RCC 7860 (cell line): ENCODE measurements around the gene ARHGAP24.
"Not testable (repeated sequence)": the region's sequence is repeated elsewhere in the genome, so short reads cannot be mapped to it uniquely, and the experiment has no call there.

ENCODE experiments used
- DNase-seq: peaks from one replicate; pipeline ENCODE4 v3.0.0-alpha.2; 2015; ENCODE audit warnings: low spot score
- FAIRE-seq: peaks from 2 replicates; lab custom pipeline; 2012; peaks lifted over from hg19 to GRCh38; lab: Jason Lieb, UNC

Gene ARHGAP24

GRCh38 chr4:85803856-85804255, 328.9 kb downstream of the ARHGAP24 start:
- no peak for FAIRE-seq
- DNase-seq: no peak

- no peak for DNase-seq
- no peak for FAIRE-seq
These were observed 330.9 kb downstream of the ARHGAP24 start for GRCh38 chr4:85805891-85806290.

DNA sequence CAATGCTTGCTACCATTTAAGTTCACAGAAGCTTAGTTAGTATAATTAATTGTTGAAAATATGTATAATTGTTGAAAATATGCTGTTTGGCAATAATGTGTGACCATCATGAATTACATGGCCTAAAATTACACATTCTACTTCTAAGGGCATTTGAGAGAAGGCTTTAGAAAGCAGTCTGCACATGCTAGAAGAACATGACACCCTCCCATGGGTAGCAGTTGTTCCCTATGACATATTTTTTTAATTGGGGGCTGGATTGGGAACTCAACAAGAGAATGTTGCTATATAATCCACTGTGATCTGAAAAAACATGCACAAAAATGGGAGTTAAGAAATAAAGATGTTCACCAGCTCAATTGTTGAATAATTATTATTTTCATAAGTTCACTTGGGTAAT, 331.4 kb downstream of the ARHGAP24 start:
- DNase-seq (no peak), FAIRE-seq (no peak)

DNA sequence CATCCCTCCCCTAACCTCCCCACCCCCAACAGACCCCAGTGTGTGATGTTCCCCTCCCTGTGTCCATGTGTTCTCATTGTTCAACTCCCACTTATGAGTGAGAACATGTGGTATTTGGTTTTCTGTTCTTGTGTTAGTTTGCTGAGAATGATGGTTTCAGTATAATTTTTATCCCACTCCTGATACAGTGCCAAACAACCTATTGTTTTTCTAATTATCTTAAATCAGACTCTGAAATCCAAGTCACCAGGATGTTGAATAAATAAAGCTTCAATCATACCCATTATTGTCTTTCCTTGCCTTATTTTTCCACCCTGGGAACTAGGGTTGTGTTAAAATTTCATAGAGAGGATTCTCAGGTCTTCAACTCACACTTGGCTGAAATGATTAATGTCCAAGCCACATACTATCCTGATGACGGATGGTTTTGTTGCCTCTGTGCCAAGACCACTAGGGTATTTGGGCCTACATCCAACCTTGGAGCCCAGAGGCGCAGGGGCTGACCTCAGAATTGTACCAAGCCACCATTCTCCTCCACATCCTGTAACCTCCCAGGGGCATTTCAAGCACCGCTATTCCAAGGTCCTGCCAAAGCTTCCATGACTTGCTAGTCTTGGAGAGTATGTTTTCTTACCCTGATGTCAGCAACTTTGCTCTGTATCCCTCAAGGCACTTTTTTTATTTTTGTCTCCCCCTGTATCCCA, 332.4 kb downstream of the ARHGAP24 start:
- peak; percentile 89 for DNase-seq
- peak; percentile 97 for FAIRE-seq

- FAIRE-seq (no peak), DNase-seq (no peak)
These were observed 333.2 kb downstream of the ARHGAP24 start for GRCh38 chr4:85808104-85808503.

DNA sequence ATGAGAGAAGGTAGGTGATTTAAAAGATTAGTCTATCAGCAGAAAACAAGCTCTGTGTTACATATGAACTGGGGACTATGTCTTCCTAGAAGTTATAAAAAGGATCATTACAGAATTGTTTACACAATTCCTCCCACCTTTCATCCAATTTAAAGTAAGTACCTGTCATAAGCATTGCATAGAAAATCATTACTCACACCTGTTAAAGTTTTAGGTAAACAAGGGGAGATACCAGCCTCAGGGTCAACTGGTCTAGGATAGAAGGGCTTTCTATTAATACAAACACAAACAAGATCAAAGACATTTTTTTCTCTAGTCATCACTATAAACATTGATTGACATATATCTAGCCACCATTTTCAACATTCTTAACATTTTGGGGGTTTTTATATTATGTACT, 333.9 kb downstream of the ARHGAP24 start:
- no peak for DNase-seq

GRCh38 chr4:85812776-85813175, 337.8 kb downstream of the ARHGAP24 start:
- FAIRE-seq: peak; percentile 81

More for the DNA sequence above, 333.9 kb downstream of the ARHGAP24 start:
- no peak for FAIRE-seq

DNA sequence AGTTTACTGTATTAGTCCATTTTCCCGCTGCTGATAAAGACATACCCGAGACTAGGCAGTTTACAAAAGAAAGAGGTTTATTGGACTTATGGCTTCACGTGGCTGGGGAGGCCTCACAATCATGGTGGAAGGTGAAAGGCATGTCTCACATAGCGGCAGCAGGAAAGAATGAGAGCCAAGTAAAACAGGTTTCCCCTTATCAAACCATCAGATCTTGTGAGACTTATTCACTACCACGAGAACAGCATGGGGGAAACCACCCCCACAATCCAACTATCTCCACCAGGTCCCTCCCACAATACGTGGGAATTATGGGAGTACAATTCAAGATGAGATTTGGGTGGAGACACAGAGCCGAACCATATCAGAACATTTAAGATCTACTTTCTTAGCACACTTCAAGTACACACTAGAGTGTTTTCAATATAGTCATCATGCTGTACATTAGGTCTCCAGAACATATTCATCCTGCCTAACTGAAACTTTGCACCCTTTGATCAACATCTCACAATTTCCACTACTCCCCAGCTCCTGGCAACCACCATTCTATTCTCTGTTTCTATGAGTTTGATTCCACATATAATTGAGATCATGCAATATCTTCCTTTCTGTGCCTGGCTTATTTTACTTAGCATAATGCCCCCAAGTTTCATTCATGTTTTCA, 341.0 kb downstream of the ARHGAP24 start:
- FAIRE-seq: no peak
- no peak for DNase-seq

More at GRCh38 chr4:85812776-85813175, 337.8 kb downstream of the ARHGAP24 start:
- peak; percentile 82 for DNase-seq

GRCh38 chr4:85818700-85819099, 343.8 kb downstream of the ARHGAP24 start:
- DNase-seq (no peak), FAIRE-seq (no peak)

DNA sequence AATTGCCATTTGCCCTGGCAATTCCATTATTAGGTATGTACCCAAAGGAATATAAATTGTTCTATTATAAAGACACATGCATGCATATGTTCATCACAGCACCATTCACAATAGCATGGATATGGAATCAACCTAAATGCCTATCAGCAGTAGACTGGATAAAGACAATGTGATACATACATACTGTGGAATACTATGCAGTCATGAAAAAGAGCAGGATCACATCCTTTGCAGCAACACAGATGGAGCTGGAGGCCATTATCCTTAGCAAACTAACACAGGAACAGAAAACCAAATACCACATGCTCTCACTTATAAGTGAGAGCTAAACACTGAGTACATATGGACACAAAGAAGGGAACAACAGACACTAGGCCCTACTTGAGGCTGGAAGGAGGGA, 345.2 kb downstream of the ARHGAP24 start:
- DNase-seq, FAIRE-seq: not testable (repeated sequence)

GRCh38 chr4:85821688-85822455, 346.9 kb downstream of the ARHGAP24 start:
- DNase-seq (no peak), FAIRE-seq (peak; percentile 5)

DNA sequence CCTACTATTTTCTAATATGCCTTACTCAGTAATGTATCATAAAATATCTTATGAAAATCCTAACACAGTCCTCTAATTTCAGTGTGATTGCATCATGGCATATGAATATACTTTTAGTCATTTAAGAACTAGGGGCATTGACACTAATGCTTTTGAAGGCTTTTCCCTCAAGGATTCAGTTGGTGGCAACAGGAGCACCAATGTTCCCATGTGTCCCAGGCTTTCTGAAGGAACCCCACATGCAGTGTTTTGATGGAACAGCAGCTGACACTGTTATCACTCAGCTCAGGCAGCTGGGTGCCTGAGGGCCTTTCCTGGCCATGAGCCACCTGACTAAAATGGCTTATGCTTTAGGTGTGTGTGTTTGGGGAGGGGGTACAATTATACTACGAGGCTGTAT, 348.3 kb downstream of the ARHGAP24 start:
- FAIRE-seq: no peak
- no peak for DNase-seq

GRCh38 chr4:85824166-85824945, 349.4 kb downstream of the ARHGAP24 start:
- no peak for FAIRE-seq
- DNase-seq: no peak

DNA sequence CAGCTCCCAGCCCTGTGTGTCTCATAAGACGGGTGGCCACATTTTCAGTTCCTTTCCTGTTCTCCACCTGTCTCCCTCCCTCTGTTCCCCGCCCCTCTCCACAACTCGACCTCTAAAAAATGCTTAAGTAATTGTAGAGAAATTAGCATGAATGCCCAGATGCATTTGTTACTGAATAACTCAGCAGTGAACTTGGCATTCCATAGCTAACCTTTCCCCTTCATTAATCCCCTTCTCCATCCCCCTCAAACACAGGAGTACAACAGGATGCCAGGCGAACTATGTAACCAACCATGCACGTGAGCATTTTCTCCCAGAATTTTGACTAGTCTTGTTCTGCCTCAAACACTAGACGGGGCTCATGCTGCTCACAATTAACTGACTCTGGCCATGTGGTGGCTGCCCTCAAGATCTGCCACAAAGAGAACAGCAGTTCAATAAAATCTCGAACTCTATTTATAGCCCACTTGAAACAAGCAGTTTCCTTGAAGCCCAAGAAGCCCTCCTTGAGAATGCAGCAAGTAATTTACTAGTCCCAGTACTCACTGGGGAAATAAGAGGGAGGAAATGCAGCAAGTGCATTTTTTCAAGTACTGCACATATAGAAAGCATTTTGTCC, 351.2 kb downstream of the ARHGAP24 start:
- FAIRE-seq (peak; percentile 94), DNase-seq (peak; percentile 89)

GRCh38 chr4:85828027-85828890, 353.3 kb downstream of the ARHGAP24 start:
- FAIRE-seq: peak; percentile 83
- DNase-seq: peak; percentile 29

- DNase-seq: no peak
- peak; percentile 81 for FAIRE-seq
These were observed 354.5 kb downstream of the ARHGAP24 start for GRCh38 chr4:85829276-85830051.

DNA sequence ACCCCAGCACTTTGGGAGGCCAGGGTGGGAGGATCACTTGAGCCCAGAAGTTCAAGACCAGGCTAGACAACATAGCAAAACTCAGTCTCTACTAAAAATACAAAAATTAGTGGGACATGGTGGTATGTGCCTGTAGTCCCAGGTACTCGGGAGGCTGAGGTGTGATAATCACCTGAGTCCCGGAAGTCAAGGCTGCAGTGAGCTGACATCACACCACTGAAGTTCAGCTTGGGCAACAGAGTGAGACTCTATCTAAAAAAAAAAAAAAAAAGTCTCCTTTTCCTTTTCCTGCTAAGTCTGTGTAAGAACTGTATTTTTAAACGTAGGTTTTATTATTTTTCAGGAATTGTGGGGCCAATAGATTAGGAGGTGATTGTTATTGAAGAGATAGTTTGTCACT, 356.7 kb downstream of the ARHGAP24 start:
- no peak for FAIRE-seq
- no peak for DNase-seq

DNA sequence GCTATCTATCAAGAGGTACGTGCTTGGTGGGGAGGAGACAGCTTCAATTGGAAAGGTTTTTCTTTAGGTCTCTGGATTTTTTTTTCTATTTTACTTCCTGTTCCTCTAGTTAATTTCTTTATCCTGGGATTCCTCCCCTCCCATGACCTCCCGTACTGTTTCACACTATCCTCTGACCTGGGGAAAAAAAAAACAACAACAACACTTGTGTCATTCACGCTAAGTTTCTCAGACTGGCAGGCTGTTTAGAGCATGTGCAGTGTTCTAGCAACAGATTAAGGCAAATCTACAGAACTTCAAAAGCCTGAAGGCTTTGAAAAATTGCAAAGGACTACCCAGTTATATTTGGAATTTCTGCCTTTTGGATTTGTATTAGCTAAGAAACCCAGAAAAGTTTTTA, 358.4 kb downstream of the ARHGAP24 start:
- DNase-seq (no peak), FAIRE-seq (no peak)

GRCh38 chr4:85834934-85835333, 360.0 kb downstream of the ARHGAP24 start:
- DNase-seq (no peak), FAIRE-seq (no peak)
